GM21737 (cell line): ENCODE data around the gene ADARB1.

Experiments used
- ATAC-seq: cut with Tn5 transposase; IDR thresholded peaks from one replicate; pipeline ENCODE4 v1.9.1; 2021; ENCODE audit warnings: mild to moderate bottlenecking, moderate library complexity; ENCODE audit not compliant: unreplicated experiment

Gene ADARB1

DNA sequence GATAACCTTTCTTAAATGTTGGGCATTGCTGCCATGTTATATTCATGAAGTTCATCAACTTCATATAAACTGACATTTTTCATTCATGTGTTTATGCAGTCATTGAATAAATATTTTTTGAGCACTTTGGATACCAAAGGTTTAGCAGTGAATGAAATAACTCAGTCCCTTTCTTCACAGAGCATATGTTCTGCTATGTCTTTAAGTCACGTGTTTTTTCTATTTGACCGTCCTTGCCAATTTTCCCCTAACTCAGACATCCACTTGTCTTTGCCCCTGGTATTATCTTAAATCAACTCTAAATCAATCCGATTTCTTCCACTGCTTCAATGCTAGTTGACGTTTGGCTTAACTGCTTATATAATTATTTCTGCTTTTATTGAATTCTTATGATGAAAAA lies 16.6 kb downstream of the ADARB1 start:
- ATAC-seq: no peak

DNA sequence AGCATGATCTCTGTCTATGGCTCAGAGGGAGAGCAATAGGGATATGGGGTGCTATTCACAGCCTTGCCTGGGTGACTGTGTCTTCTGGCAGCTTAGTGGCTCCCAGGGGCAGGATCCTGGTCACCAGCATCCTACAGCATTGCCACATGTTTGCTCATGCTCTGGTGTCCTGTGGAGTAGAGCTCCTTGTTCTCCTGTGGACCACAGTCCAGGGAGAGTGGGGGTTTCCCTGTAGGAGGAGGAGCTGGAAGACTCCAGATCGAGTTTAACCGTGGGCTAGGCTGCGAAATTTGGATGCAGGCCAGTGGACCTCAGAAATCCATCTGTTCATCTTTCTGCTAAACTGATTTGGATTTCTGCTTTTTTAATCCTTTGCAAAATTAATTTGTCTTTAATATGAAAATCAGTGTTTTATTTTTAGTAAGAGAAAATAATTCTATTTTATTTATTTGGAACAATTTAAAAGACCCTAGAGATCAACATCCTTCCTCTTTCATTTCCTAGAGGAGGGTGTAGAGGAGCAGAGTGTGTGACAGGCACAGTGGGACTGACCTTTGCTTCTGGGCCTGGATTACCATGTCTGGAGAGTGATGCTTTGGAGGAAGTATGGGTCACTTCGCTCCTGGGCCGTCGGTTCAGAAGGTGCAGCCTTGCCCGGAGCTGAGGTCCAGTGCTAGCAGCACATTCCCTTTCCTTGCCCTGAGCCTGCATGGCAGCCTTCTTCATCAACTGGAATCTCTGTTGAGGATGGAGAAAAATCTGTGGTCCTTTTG lies 17.4 kb downstream of the ADARB1 start:
- no peak for ATAC-seq

DNA sequence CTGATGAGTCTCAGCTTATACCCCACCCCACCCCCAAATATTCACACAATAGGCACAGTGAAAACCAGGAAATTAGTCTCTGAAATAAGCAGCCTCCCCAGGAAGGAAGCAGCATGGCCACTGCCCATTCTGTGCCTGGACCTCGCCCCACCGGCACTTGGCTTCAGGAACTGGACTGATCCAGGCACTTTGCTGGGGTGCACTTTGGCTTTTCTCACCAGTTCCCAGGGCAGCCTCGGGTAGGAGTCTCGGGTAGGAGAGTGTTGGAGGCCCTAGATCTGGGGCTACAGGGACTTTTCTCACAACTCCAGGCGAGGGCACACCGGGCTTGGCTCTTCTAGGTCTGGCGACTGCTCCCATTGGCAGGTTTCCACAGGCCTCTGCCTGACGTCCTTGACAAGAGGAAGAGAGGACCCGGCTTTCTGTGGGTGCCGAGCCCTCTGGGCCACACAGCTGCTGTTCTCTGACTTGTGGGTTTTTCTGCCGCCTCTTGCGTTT lies 18.7 kb downstream of the ADARB1 start:
- ATAC-seq: no peak

- no peak for ATAC-seq
Observed at GRCh38 chr21:45094412-45094811, 20.0 kb downstream of the ADARB1 start.

DNA sequence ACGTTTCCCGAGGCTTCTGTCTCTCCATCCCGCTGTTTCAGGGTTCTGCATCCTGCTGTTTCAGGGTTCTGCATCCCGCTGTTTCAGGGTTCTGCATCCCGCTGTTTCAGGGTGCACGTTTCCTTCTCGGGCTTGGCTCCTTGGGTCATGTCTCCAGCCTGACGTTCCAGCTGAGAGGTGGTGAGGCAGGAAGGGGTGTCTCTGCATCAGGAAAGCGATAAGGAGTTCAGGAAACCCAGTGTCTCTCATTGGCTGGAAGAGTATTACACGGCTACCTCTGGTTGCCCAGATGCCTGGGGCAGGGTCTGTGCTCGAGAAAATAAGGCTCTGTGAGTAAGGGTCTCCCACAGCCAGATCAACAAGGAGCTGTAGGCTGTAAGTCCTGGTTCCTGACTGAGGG lies 21.1 kb downstream of the ADARB1 start:
- ATAC-seq: no peak

GRCh38 chr21:45096217-45096616 lies 21.8 kb downstream of the ADARB1 start:
- ATAC-seq: no peak

DNA sequence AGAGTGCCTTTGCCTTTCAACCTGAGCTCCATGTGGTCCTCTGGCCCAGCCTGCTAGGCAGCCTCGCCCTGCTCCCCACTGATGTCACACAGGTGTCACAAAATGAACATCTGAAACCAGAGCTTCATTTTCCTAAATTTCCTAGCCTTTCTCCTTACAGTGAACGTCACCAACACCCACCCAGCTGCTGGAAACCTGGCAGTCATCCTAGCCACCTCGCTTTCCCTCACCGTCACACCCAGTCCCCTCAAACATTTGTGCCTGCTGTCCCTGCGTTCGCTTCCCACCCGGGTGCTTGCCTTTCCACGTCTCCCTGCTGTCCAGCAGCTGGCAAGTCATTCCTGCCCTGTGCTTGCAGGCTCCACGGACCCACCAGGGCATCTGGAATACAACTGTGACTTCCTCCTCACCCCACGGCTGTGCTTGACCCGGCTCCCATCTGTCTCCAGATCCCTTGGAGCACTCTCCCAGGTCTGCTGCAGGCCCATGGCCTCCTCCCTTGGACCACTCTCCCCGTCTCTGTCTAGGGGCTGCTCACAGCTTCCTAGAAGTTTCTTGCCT lies 23.5 kb downstream of the ADARB1 start:
- no peak for ATAC-seq

DNA sequence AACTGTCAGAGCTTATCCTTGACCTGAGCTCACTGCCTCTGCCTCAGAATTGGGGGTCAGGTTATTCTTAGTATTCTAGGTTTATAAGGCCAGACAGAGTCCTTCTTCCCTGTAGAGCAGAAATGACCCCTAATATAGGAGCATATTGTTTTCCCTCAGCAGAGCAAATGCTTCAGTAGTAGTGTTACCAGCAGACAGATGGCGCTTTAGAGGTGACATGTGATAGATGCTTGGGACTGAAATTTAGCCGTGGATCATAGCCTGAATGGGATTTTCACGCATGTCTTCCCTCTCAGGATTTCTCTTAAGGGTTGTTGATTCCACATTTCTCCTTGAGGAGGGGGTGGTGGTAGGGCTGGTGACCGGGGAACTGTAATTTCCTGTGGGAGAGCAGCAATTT lies 24.5 kb downstream of the ADARB1 start:
- no peak for ATAC-seq

DNA sequence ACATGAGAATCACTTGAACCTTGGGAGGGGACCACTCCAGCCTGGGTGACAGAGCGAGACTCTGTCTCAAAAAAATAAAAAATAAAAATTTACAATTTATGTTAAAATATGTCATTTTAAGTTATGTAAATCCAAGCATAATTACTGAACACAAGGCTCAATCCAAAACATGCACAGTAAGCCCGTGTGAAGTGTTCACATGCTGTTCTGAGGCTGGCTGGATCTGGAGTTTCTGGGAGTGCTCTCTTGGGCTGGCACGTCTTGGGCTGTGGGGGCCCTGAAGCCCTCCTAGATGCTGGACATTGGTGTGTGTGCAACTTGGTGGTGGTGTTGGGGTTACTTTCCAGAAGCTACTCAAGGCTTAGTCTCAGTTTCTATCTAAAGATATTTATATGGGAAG lies 25.2 kb downstream of the ADARB1 start:
- ATAC-seq: no peak

- no peak for ATAC-seq
Observed at GRCh38 chr21:45100866-45101265, 26.5 kb downstream of the ADARB1 start.

- no peak for ATAC-seq
Observed at GRCh38 chr21:45102391-45102932, 28.1 kb downstream of the ADARB1 start.

- ATAC-seq: no peak
Observed at GRCh38 chr21:45103971-45104520, 29.7 kb downstream of the ADARB1 start.

GRCh38 chr21:45104560-45104959 lies 30.2 kb downstream of the ADARB1 start:
- ATAC-seq: no peak

- no peak for ATAC-seq
Observed at GRCh38 chr21:45105906-45106485, 31.6 kb downstream of the ADARB1 start.

- ATAC-seq: no peak
Observed at GRCh38 chr21:45108034-45108790, 33.8 kb downstream of the ADARB1 start.

DNA sequence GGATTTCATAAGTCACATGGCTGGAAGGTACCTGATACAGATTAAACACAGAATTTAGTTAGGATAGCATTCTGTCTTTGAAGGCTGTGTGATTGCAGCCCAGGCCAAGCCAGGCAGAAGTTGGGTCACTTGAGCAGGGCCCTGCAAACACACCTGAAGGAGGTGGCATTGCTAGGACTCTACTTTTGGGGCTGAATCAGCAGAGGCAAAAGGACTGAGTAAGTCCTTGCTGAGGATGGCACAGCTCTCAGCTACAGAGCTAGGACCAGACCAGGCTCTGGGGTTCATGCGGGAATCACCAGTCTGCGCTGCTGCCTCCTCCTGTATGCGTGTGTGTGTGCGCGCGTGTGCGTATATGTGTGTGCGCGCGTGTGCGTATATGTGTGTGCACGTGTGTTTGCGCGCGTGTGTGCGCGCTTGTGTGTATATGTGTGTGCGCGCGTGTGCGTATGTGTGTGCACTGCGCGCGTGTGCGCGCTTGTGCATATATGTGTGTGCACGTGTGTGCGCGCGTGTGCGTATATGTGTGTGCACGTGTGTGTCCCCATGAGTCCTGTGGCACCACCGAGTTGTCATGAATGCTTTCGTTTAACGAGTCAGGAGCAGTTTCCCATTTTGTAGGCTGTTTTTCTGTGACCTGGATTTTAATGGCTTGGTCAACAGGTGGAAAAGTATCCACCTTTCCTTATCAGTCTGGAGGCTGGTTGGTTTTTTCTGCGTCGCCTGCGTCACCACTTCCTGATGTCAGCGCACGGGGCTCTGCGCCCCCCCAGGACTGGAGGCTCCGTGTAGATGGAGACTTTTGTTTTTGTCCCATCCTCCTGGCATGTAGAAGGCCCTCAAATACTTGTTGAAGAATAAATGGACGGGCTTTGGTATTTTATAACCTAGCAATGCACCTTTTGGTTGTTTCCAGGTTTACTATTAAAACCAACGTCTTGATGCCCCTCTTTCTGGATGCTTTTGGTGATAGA lies 34.7 kb downstream of the ADARB1 start:
- no peak for ATAC-seq

GRCh38 chr21:45109831-45110492 lies 35.6 kb downstream of the ADARB1 start:
- ATAC-seq: peak; percentile 67

DNA sequence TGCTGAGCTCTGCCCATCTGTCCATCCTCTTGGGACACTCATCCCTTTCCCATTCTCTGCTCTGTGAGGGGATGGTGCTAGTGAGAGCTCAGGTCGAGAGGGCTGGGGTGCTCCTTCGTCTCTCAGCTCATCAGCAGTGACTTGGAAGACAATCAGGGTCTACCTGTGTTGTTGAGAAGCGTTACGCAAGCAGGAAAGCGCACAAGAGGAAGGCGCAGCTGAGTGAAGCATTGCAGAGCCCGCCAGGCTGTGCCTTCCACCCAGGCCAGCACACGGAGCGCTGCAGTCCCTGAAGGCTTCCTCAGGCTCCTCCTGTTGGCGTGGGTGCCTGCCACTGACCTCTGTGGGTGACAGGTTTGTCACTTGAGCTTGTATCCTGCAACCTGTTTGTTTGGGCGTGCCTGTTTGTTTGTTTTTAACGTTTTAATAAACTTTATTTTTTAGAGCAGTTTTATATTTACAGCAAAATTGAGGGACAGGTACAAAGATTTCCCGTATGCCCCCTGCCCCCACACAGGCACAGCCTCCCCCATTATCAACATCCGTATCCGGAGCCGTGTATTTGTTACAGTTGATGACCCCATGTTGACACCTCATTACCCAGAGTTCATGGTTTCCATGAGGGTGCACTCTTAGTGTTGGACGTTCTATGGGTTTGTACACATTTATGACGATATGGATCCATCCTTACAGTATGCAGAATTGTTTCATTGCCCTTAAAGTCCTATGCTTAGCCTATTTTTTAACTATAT lies 36.7 kb downstream of the ADARB1 start:
- ATAC-seq: no peak

DNA sequence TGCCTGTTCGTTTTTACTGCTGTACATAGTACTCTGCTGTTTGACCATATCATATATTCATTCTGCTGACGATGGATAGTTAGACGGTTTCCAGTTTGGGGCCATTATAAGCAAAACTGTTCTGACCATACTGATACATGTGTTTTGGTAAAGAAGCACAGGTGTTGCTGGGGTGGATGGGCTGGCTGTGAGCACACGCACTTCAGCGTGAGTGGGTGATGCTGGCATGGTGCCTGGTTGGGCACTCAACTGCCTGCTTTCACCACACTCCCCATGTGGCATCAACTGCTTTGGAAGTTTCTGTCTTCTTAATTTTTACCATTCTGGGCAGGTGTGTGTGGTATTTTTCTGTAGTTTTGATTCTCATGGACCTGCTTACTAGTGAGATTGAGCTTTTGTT lies 37.3 kb downstream of the ADARB1 start:
- ATAC-seq: no peak
